NCI-H2107 treated with DMSO at 0.1 percent for 48 hours (cell line): ENCODE measurements around the gene PAQR6.

Experiments used
- DNase-seq: peaks from one replicate; lab custom pipeline; 2025; ENCODE audit not compliant: unreplicated experiment; lab: John Stamatoyannopoulos, UW

The PAQR6 gene

DNA sequence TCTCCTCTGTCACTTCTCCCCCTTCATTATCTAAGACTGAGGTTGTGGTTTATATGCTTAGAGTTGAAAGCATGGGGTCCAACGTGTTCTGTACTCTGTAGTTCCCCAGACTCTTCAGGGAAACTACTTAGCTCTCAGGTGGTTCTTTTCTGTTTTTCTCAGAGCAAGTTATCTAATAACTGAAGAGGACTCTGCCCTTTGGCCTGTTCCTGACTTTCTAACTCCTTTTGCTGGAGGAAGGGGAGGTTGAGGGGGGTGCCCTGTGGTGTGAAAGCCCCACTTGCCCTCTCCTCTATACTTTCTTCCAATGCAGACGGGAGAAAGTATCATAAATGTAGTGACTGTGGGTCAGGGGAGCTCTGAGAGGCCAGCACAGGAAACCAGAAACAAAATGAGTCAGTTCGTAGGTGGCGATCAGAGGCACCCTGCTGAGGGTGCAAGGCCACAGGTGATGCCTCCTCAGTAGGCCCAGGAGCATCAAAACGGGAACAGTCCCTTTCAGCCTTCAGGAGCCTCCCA is 49.0 kb downstream of the PAQR6 start:
- DNase-seq, result no peak

DNA sequence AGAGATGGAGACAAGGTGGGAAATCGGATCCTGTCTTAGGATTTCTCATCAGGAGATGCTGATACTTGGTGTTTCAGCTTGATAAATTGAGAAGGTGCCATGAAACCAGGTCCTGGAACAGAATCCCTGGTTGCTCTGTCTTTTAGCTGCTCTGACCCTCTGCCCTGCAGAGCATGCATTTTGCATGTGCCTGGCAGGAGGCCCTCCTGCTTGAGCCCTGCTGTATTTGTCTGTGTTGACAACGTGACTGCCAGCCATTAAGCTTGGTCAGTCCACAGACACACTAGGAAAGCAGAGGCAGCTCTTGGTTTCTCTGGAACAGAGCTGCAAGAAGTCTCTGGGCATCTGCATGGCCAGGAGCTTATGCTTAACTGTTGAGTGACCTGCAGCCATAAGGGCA is 51.4 kb downstream of the PAQR6 start:
- no peak for DNase-seq

DNA sequence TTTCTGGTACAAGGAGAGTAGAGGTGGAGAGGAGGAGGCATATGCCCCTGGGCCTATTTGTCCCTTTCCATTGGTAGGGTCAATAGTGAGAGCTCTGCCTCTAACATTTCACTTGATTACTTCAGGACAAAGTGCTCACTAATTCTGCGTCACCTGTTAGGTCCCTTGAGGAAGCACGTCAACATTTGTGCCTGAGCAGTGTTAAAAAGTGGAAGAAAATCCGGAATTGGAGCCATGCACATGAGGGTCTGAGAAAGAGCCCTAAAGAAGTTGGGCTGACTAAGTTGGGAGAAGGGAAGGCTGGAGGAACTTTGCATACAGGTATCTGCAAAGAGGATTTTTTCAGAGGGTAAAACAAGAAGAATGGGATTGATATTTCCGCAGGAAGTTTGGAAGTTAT is 52.0 kb downstream of the PAQR6 start:
- DNase-seq, result no peak

DNA sequence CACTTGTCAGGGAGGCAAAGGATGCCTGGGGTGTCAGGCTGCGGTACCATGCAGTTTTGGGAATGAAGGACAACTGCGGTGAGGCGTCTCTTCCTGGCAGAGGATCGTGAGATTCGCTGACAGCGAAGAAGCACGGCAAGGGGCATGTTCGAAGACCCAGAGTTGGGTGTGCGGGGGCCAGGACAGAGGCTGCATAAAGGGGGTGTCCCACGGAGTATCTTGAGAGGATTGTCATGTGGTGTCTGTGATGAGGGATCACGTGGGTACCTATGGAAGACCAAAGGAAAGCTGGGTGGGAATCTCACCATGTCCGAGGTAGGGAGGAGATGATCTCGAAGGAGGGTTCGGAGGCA is 53.6 kb downstream of the PAQR6 start:
- DNase-seq, result no peak

DNA sequence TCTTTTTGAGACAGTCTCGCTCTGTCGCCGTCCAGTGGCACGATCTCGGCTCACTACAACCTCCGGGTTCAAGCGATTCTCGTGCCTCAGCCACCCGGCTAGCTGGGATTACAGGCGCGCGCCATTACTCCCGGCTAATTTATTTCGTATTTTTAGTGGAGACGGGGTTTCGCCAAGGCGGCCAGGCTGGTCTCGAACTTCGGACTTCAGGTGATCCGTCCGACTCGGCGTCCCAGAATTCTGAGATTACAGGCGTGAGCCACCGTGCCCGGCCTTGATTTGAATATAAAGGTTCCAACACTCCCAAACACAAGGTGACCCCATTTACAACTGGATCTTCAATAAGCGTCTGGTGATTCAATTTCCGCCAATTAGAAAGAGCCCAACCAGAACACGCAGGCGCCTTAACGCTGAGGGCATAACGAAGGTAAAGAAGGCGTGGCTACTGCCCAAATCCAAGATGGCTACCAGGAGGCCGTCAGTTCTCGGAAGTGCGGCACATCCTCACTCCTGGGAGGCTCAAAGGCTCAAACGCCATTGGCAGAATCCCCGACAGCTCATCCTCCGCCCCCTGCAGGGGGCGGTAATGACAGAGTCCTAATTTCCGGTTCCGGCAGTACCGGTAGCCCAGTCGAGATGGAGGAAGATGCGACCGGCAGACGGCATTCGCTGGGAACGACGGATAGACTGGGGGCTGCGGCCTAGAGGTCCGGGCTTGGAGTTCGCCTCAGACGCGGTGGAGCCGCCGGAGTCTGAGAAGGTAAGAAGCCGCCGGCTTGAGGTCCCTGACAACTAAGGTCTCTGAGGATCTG is 54.2 kb downstream of the PAQR6 start, which contains the start of gene SLC25A44:
TSS of gene SLC25A44 (plus strand) at position 617 of the 812 bp plus-strand sequence. CDS start 5,744 bp downstream, outside the sequence.
- peak; percentile 99 for DNase-seq
